ENCODE results near the gene MLLT3. TPM values are rescaled to one million over a fixed set of nuclear protein-coding genes. Genes with fewer than 3 reads are reported as not detected.

The MLLT3 gene
- total and polyA plus RNA-seq, 3 donors from 2014 or later: 5.2 to 11.0 (median 7.6) TPM

DNA sequence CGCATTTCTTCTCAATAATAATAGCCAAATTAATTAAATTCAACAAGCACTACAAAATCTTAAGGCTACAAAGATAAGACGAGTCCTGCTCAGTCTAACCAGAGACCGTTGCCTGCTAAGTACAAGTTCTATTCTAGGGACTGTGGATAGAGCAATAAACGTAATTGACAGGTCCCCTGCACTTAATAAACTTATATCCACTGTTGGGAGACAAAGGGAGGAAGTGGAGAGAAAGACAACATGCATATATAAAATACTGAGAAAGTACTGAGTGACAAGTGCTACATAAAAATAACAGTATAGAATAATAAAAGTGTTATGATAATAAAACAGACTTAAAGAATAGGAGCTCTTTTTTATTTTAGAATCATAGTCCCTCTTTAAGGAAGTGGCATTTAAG lies 158.1 kb downstream of the MLLT3 start:
- no peaks in the 10 kb centered on the region for H3K36me3 ChIP-seq (ENCODE audit: low read depth, missing control alignments)
- no peak for DNase-seq
- H3K27ac ChIP-seq: no peak overlapping the region
- WGBS, 2 donors: 83 to 89% methylated on average over 4 of the region's 4 CpGs
- H3K4me3 ChIP-seq: no peak overlapping the region
- H3K27me3 ChIP-seq: no peaks in the 10 kb centered on the region
- no peak for TF ChIP-seq POLR2A (IDR thresholded peaks at IDR 0.05)
- TF ChIP-seq, protein P1, sequence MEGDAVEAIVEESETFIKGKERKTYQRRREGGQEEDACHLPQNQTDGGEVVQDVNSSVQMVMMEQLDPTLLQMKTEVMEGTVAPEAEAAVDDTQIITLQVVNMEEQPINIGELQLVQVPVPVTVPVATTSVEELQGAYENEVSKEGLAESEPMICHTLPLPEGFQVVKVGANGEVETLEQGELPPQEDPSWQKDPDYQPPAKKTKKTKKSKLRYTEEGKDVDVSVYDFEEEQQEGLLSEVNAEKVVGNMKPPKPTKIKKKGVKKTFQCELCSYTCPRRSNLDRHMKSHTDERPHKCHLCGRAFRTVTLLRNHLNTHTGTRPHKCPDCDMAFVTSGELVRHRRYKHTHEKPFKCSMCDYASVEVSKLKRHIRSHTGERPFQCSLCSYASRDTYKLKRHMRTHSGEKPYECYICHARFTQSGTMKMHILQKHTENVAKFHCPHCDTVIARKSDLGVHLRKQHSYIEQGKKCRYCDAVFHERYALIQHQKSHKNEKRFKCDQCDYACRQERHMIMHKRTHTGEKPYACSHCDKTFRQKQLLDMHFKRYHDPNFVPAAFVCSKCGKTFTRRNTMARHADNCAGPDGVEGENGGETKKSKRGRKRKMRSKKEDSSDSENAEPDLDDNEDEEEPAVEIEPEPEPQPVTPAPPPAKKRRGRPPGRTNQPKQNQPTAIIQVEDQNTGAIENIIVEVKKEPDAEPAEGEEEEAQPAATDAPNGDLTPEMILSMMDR (IDR thresholded peaks at IDR 0.05): no peak
- H3K9me3 ChIP-seq: no peaks in the 10 kb centered on the region
- H3K4me1 ChIP-seq: no peaks in the 10 kb centered on the region
- intact Hi-C loops (cut with DNase I; ENCODE audit: low total_unique reads): no loop called here

DNA sequence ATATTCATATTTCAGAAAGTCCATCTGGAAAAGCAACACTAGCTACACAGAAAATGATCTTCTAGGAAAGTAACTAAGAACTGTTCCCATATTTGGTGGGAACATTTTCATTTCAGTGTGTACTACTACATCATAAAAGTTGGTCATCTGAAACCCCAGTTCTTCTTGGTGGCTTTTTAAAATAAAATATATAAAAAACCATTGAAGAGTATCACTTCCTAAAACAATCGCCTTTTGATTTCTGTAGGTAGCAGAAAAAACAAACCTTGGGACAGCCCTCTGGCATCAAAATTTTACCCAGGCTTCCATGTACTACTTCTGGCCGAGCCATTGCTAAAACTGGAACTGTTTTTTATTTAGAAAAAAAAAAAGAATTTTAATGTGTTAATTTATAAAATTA lies 158.5 kb downstream of the MLLT3 start:
- Histone ChIP-seq H3K4me3 (no peak overlapping the region), H3K27me3 (no peaks in the 10 kb centered on the region), H3K9me3 (no peaks in the 10 kb centered on the region), H3K27ac (no peak overlapping the region), H3K36me3 (ENCODE audit: low read depth, missing control alignments) (no peaks in the 10 kb centered on the region), H3K4me1 (no peaks in the 10 kb centered on the region)
- no peak for TF ChIP-seq POLR2A (IDR thresholded peaks at IDR 0.05)
- TF ChIP-seq, protein P1 (IDR thresholded peaks at IDR 0.05): no peak
- intact Hi-C loops (cut with DNase I; ENCODE audit: low total_unique reads): no loop called here
- 84 to 89% methylated on average over 2 of the region's 2 CpGs for WGBS, 2 donors
- DNase-seq: no peak

DNA sequence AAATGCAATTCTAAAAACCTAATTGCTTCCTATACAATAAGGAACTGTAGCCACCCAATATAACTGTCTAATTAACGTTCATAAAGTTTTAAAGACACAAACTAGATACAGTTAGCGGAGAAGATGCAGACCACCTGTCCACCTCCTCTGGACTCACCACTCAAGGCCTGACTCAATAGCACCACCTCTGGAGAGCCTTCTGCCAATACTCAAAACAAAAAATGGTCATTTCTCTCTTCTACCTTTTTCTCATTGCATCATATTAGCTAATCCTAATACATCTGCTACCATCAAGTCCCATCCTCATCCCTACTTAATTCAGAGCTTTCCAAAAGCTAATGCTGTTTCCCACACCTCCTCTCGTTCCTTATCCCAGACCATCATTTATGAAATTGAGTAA lies 159.9 kb downstream of the MLLT3 start:
- Histone ChIP-seq H3K27ac (no peak overlapping the region), H3K4me1 (no peaks in the 10 kb centered on the region), H3K36me3 (ENCODE audit: low read depth, missing control alignments) (no peaks in the 10 kb centered on the region), H3K9me3 (no peaks in the 10 kb centered on the region), H3K27me3 (no peaks in the 10 kb centered on the region), H3K4me3 (no peak overlapping the region)
- DNase-seq: no peak
- TF ChIP-seq POLR2A (IDR thresholded peaks at IDR 0.05): no peak
- TF ChIP-seq, protein P1 (IDR thresholded peaks at IDR 0.05): no peak
- intact Hi-C loops (cut with DNase I; ENCODE audit: low total_unique reads): no loop called here
- 90 to 92% methylated on average over 3 of the region's 3 CpGs for WGBS, 2 donors

DNA sequence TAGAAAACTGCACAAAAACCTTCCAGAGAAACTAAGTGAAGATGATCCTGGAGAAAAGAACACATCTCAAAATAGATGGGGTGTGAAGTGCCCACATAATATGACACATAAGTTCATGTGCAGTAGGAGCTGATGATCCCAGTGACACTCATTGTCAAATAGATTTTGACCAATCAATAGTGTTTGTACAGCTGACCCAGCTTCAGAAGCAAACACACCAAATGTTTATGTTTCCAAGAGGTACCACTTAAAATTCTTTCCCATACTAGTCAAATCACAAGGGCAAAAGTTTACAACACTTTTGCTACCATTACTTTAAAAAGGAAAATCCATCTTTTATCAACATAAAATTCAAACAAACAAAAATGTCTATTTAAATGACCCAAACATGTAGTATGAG lies 175.0 kb downstream of the MLLT3 start:
- Histone ChIP-seq H3K27ac (no peak overlapping the region), H3K4me3 (no peak overlapping the region), H3K9me3 (no peaks in the 10 kb centered on the region), H3K27me3 (no peaks in the 10 kb centered on the region), H3K4me1 (no peaks in the 10 kb centered on the region), H3K36me3 (ENCODE audit: low read depth, missing control alignments) (no peaks in the 10 kb centered on the region)
- TF ChIP-seq POLR2A (IDR thresholded peaks at IDR 0.05): no peak
- TF ChIP-seq, protein P1 (IDR thresholded peaks at IDR 0.05): no peak
- intact Hi-C loops (cut with DNase I; ENCODE audit: low total_unique reads): no loop called here
- DNase-seq: no peak

DNA sequence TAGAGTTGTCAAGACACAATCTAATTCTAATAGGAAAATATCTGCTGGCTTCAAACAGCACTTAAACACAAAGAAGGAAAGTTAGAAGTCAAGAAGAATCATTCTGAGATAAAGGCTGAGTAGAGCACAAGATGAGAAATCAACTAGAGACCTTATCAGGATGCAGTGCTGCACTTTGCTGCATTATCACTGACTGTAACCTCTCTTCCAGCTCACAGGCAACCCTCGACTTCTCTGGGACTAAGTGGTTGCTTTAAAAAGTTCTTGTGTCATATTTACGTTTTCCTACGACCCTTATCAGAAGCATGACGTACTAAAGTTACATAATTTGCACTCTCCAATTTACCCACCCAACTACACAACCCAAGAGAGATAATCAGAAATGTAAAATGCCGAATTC lies 176.1 kb downstream of the MLLT3 start:
- no peaks in the 10 kb centered on the region for H3K36me3 ChIP-seq (ENCODE audit: low read depth, missing control alignments)
- no peaks in the 10 kb centered on the region for H3K9me3 ChIP-seq
- intact Hi-C loops (cut with DNase I; ENCODE audit: low total_unique reads): no loop called here
- H3K27ac ChIP-seq: no peak overlapping the region
- no peak overlapping the region for H3K4me3 ChIP-seq
- H3K4me1 ChIP-seq: no peaks in the 10 kb centered on the region
- H3K27me3 ChIP-seq: no peaks in the 10 kb centered on the region
- no peak for DNase-seq
- 71 to 76% methylated on average over 5 of the region's 5 CpGs for WGBS, 2 donors
- no peak for TF ChIP-seq POLR2A (IDR thresholded peaks at IDR 0.05)

All from testis (tissue), 3 donors.